Body of pancreas (tissue), 4 donors: ENCODE measurements around the gene ARF4.

Experiments
- POLR2A ChIP-seq, 3 donors: fragments of 450-650 bp; IDR thresholded peaks; one replicate each; pipeline ENCODE4 v1.6.1; 2016; ENCODE audit warnings: antibody characterized with exemption in 3 of 3, mild to moderate bottlenecking in 2 of 3
- TF ChIP-seq, protein P1 (sequence below), 7 experiments: fragments of 450-650 bp in 4 of 7; fragments of 200-600 bp in 3 of 7; sonication (generic) in 3 of 7; IDR thresholded peaks; one replicate each; pipeline ENCODE4 v1.5.1; 2016 to 2019; ENCODE audit warnings: antibody characterized with exemption in 7 of 7

DNA sequence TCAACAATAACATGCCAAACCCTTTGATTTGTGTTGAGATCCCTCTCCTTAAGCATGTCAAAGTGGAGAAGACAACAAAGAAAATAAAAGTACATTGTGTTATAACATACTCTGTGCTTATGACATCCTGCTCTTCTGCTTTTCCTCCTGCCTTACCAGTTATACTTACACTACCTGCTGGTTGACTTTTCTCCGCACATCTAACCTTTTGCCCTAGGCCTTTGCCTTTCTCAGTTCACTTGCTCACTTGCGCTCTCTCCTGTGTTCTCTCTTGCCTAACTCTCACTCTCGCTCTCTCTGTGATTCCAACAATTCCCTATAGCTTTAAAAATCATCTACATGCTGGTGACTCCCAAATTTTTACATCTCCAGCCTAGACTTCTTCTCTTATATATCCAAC is 58.7 kb downstream of the ARF4 start:
- TF ChIP-seq, protein P1, sequence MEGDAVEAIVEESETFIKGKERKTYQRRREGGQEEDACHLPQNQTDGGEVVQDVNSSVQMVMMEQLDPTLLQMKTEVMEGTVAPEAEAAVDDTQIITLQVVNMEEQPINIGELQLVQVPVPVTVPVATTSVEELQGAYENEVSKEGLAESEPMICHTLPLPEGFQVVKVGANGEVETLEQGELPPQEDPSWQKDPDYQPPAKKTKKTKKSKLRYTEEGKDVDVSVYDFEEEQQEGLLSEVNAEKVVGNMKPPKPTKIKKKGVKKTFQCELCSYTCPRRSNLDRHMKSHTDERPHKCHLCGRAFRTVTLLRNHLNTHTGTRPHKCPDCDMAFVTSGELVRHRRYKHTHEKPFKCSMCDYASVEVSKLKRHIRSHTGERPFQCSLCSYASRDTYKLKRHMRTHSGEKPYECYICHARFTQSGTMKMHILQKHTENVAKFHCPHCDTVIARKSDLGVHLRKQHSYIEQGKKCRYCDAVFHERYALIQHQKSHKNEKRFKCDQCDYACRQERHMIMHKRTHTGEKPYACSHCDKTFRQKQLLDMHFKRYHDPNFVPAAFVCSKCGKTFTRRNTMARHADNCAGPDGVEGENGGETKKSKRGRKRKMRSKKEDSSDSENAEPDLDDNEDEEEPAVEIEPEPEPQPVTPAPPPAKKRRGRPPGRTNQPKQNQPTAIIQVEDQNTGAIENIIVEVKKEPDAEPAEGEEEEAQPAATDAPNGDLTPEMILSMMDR (IDR thresholded peaks at IDR 0.05), result no peak
- TF ChIP-seq POLR2A (IDR thresholded peaks at IDR 0.05), result no peak
